ENCODE data around the gene MYBPHL. TPM values are rescaled to one million over a fixed set of nuclear protein-coding genes. Genes with fewer than 3 reads are reported as not detected.

MYBPHL gene
- total RNA-seq, 4 donors from 2014 or later: not detected

- H3K9me3 ChIP-seq: no peaks in the 10 kb centered on the region
- intact Hi-C loops (cut with DNase I): no loop called here
- H3K4me1 ChIP-seq: peaks cover 8 to 27% of the 10 kb centered on the region in 2 donors
- H3K27me3 ChIP-seq: no peaks in the 10 kb centered on the region
- DNase-seq: no peak
- WGBS, 2 donors: 87 to 91% methylated on average over 7 of the region's 7 CpGs
- no peaks in the 10 kb centered on the region for H3K36me3 ChIP-seq
- H3K27ac ChIP-seq: no peak overlapping the region
- no peak overlapping the region for H3K4me3 ChIP-seq (replicated peaks in 1 of 3)
- no peak for TF ChIP-seq POLR2A (IDR thresholded peaks at IDR 0.05)
- TF ChIP-seq, protein P1, sequence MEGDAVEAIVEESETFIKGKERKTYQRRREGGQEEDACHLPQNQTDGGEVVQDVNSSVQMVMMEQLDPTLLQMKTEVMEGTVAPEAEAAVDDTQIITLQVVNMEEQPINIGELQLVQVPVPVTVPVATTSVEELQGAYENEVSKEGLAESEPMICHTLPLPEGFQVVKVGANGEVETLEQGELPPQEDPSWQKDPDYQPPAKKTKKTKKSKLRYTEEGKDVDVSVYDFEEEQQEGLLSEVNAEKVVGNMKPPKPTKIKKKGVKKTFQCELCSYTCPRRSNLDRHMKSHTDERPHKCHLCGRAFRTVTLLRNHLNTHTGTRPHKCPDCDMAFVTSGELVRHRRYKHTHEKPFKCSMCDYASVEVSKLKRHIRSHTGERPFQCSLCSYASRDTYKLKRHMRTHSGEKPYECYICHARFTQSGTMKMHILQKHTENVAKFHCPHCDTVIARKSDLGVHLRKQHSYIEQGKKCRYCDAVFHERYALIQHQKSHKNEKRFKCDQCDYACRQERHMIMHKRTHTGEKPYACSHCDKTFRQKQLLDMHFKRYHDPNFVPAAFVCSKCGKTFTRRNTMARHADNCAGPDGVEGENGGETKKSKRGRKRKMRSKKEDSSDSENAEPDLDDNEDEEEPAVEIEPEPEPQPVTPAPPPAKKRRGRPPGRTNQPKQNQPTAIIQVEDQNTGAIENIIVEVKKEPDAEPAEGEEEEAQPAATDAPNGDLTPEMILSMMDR (IDR thresholded peaks at IDR 0.05): no peak
Observed at GRCh38 chr1:109246141-109246551, 60.7 kb downstream of the MYBPHL start.

- 76 to 86% methylated on average over 8 of the region's 8 CpGs for WGBS, 2 donors
Observed at GRCh38 chr1:109243860-109244552, 62.8 kb downstream of the MYBPHL start.

GRCh38 chr1:109243221-109243620 is 63.6 kb downstream of the MYBPHL start:
- Histone ChIP-seq H3K9me3 (no peaks in the 10 kb centered on the region), H3K36me3 (peaks cover 2 to 9% of the 10 kb centered on the region in 2 donors), H3K27ac (no peak overlapping the region), H3K27me3 (no peaks in the 10 kb centered on the region), H3K4me3 (replicated peaks in 1 of 3) (no peak overlapping the region), H3K4me1 (peaks cover 0 to 24% of the 10 kb centered on the region in 2 donors)
- intact Hi-C loops (cut with DNase I): no loop called here
- no peak for DNase-seq
- TF ChIP-seq, protein P1 (IDR thresholded peaks at IDR 0.05): no peak
- no peak for TF ChIP-seq POLR2A (IDR thresholded peaks at IDR 0.05)
- 54 to 64% methylated on average over 2 to 5 of the region's 5 CpGs for WGBS, 2 donors

More at GRCh38 chr1:109243860-109244552, 62.8 kb downstream of the MYBPHL start:
- intact Hi-C loops (cut with DNase I): no loop called here
- no peak overlapping the region for H3K27ac ChIP-seq
- H3K4me3 ChIP-seq (replicated peaks in 1 of 3): no peak overlapping the region
- TF ChIP-seq, protein P1 (IDR thresholded peaks at IDR 0.05): no peak
- TF ChIP-seq POLR2A (IDR thresholded peaks at IDR 0.05): no peak
- H3K4me1 ChIP-seq: peaks cover 0 to 29% of the 10 kb centered on the region in 2 donors
- H3K9me3 ChIP-seq: no peaks in the 10 kb centered on the region
- H3K36me3 ChIP-seq: peaks cover 0 to 1% of the 10 kb centered on the region in 2 donors
- DNase-seq: no peak
- H3K27me3 ChIP-seq: no peaks in the 10 kb centered on the region

DNA sequence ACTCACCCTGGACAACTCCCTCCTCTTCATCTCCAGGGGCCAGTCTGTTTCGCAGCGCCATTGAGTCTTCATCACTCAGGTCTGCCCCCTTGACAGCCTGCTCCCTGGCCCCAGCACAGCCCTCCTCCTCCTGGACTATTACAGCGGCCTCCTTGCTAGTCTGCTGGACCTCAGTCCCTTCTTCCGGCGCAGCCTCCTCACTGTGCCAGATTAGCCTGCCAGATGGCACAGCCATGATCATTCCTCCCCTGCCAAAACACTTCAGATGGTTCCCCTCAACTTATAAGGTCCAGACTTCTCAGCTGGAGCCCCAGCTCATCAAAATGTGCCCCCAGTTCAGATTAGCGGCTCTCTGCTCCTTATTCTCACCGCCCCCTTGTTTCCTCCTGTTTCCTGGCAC is 64.4 kb downstream of the MYBPHL start:
- 58 to 63% methylated on average over 7 of the region's 7 CpGs for WGBS, 2 donors

More for the DNA sequence above, 64.4 kb downstream of the MYBPHL start:
- Histone ChIP-seq H3K27me3 (no peaks in the 10 kb centered on the region), H3K4me1 (peaks cover 0 to 24% of the 10 kb centered on the region in 2 donors), H3K27ac (no peak overlapping the region), H3K36me3 (peaks cover 11 to 17% of the 10 kb centered on the region in 2 donors), H3K4me3 (replicated peaks in 1 of 3) (no peak overlapping the region), H3K9me3 (no peaks in the 10 kb centered on the region)
- no peak for DNase-seq
- intact Hi-C loops (cut with DNase I): no loop called here
- TF ChIP-seq, protein P1 (IDR thresholded peaks at IDR 0.05): no peak
- no peak for TF ChIP-seq POLR2A (IDR thresholded peaks at IDR 0.05)

Other genes starting within 250 kb of the MYBPHL start
- gene TAF13, start 231.0 kb downstream of the MYBPHL start, total RNA-seq: 10 to 100 TPM; 25.6 to 47.1 (median 43.9) TPM
- 10 to 100 TPM; 36.5 to 46.5 (median 39.2) TPM for gene TMEM167B, start 216.2 kb downstream of the MYBPHL start, total RNA-seq
- gene ELAPOR1, start 192.9 kb downstream of the MYBPHL start, total RNA-seq: 10 to 100 TPM in 2 of 4 donors, 1 to 10 TPM in 2; 4.7 to 24.0 (median 12.3) TPM
- gene SARS1, start 93.1 kb downstream of the MYBPHL start, total RNA-seq: 100 to 1,000 TPM; 164 to 264 (median 200) TPM
- 10 to 100 TPM; 23.5 to 54.9 (median 47.6) TPM for gene CELSR2, start 57.5 kb downstream of the MYBPHL start, total RNA-seq
- 1 to 10 TPM; 1.0 to 4.0 (median 2.2) TPM for gene PSRC1, start 23.9 kb downstream of the MYBPHL start, total RNA-seq
- gene SORT1, start 90.9 kb upstream of the MYBPHL start, total RNA-seq: 100 to 1,000 TPM in 3 of 4 donors, 10 to 100 TPM in 1; 65.7 to 152 (median 137) TPM
- 10 to 100 TPM; 25.1 to 35.7 (median 28.0) TPM for gene PSMA5, start 119.4 kb upstream of the MYBPHL start, total RNA-seq
- 10 to 100 TPM in 1 of 4 donors, 1 to 10 TPM in 3; 7.9 to 12.4 (median 9.1) TPM for gene SYPL2, start 159.5 kb upstream of the MYBPHL start, total RNA-seq
- 10 to 100 TPM in 1 of 4 donors, 1 to 10 TPM in 3; 5.8 to 11.7 (median 8.4) TPM for gene ATXN7L2, start 176.9 kb upstream of the MYBPHL start, total RNA-seq
- gene CYB561D1, start 187.1 kb upstream of the MYBPHL start, total RNA-seq: 10 to 100 TPM in 3 of 4 donors, 1 to 10 TPM in 1; 8.1 to 16.0 (median 12.2) TPM
- 10 to 100 TPM; 13.5 to 14.0 (median 13.8) TPM for gene AMIGO1, start 202.7 kb upstream of the MYBPHL start, total RNA-seq
- gene GPR61, start 232.9 kb upstream of the MYBPHL start, total RNA-seq: 1 to 10 TPM in 2 of 4 donors, under 1 TPM in 2; 0.11 to 3.8 (median 1.1) TPM
- gene GNAI3, start 241.6 kb upstream of the MYBPHL start, total RNA-seq: 1 to 10 TPM; 5.1 to 7.2 (median 6.0) TPM

Measured in thyroid gland (tissue), 4 donors.